Stimulated activated CD4-positive, alpha-beta T cell treated with anti-CD3 and anti-CD28 coated beads, Interleukin-12 subunit alpha, Interleukin-12 subunit beta, amount 100 ng/mL, for 4 hours (primary cell): Measurements from ENCODE around the gene PKDREJ.
"Not testable (repeated sequence)": the region's sequence is repeated elsewhere in the genome, so short reads cannot be mapped to it uniquely, and the experiment has no call there.

ENCODE experiments used
- DNase-seq: peaks from one replicate; pipeline ENCODE4 v3.0.0-alpha.2; 2020

Gene PKDREJ

GRCh38 chr22:46267431-46268279 is 4.5 kb upstream of the PKDREJ start, which contains the start of gene TTC38:
Gene TTC38, plus strand, starts transcription at chr22:46268008. Its CDS starts 32 bp downstream, at chr22:46268040.
- peak; percentile 52 for DNase-seq

GRCh38 chr22:46265627-46266026 is 2.5 kb upstream of the PKDREJ start:
- not testable (repeated sequence) for DNase-seq

- not testable (repeated sequence) for DNase-seq
Observed at GRCh38 chr22:46264520-46264919, 1.4 kb upstream of the PKDREJ start.

GRCh38 chr22:46262449-46263215 is 511 bp downstream of the PKDREJ start:
- no peak for DNase-seq

- no peak for DNase-seq
Observed at GRCh38 chr22:46260038-46260437, 3.1 kb downstream of the PKDREJ start.

DNA sequence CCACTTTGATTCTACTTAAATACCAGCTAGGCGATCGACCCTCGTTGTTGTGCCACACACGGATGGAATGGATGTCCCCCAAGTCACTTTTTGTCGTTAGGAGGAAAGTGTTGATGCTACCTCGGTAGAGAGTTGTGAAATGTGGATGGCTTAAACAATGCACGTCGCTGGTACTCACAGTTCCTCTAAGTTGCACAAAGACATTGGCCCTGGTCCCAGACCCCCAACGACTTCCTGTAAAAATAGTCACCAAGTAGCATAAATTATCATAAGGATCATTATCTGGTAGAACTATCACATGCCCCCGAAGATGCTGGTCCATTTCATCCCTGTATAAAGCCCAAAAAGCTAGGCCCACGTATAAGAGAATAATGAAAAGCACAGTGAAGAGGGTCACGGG is 3.8 kb downstream of the PKDREJ start:
- no peak for DNase-seq

- DNase-seq: no peak
Observed at GRCh38 chr22:46256358-46256958, 6.7 kb downstream of the PKDREJ start.

GRCh38 chr22:46251816-46252380 is 11.2 kb downstream of the PKDREJ start:
- DNase-seq: no peak

- no peak for DNase-seq
Observed at GRCh38 chr22:46251266-46251665, 11.9 kb downstream of the PKDREJ start.

DNA sequence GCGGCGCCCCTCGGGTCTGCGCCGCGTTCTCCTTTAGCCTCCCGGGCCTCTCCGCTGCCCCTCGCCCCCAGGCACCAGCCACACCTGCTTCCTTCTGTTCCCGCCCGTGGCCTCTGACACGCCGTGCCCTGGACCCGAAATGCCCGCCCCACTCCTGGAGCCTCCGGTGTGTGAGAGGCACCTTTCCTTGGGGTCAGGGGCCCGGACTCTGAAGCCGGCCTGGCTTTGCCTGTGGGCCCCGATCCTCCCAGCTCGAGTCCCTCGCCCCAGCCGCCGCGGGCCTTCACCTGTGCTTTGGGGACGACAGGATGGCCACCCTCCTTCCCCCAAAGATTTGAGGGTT is 12.4 kb downstream of the PKDREJ start:
- DNase-seq: no peak

DNA sequence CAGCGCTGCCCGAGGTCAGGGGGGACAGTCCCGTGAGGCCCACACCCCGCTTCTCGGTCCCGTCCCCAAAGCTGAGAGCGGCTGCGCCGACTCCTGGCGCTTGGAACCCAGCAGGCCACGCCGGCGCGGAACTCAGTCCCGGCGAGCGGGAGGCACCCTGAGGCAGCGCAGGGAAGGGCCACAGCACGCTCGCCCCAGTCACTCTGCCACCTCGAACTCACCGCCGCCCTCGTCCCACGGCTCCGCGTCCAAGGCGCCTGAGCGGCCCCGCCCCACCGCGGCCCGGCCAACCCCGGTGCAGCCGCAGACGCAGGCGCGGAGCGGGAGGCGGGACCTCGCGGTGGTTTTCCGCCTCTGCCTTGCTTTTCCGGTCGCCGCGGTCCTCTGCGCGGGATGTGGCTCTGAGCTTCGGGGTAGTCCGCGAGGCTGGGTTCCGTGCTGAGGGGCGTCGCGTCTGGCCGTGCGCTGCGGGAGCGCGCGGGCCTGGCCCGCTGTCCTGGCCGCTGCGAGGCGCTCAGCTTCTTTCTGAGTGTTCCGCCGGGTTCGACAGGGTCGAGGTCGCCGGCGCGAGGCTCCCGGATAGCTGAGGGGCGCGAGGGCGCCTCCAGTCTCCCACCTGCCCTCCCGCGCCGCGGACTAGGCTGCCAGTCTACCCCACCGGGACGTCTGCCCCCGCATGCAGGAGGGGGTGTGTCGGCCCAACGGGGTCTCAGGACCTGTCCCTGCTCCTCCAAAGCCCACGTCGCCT is 12.9 kb downstream of the PKDREJ start, which contains the start of gene CDPF1:
Gene CDPF1 (minus strand): TSS at position 259 of the 748 bp plus-strand sequence. CDS start 2,009 bp downstream, outside the sequence.
- peak; percentile 92 for DNase-seq

- no peak for DNase-seq
Observed at GRCh38 chr22:46247443-46247975, 15.6 kb downstream of the PKDREJ start.

DNA sequence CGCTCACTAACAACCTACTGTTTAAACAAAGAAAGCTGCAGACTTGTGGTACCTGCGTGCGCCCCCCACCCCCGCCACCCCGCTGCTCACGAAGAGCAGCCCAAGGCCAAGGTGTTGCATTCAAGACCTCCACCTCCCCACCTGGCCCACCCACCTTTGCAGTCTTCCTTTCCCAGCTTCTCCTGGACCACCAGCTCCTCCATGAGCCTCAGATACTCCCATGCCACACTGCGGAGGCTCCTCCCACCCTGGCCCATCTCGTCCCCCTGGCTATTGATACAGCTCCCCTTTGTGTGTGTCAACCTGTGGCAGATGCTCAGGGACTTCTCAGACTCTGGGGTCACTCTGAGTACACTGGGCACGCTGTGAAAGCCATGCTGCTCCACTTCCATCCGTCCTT is 17.0 kb downstream of the PKDREJ start:
- DNase-seq: no peak

DNA sequence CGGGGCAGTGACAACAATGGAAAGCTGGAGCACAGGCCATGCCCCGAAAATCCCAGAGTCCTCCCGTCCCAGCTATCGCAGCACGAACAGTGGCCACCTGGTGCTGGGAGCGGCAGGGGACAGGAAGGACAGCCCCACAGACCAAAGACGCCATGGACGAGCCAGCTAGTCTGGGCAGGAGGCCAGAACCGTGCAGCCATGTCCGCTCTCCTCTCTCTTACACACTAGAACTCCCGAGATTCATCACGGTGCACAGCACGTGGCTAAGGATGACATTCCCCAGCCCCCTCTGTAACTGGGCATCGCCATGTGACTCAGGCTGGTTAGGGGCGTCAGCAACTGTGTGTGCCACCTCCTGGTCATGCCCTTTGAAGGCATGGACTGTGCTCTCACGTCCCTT is 17.6 kb downstream of the PKDREJ start:
- no peak for DNase-seq

DNA sequence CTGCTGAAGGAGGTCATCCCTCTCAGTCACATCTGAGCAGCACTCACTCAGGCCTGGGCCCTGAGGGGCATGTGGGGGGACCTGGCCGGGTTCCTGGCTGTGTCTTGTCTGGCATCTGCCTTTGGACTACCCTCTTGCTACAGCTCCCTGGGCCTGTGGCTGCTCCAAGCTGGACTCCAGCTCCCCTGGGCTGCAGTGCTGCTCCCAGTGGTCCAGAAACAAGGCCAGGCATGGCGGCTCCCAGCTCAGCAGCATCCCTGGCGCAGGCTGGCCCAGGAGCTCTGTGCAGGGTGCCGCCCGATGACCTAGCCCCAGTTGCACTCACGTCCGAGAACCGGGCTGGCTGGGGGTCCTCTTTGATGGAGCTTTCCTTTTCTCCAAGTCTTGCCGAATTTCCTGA is 18.4 kb downstream of the PKDREJ start:
- DNase-seq: no peak

DNA sequence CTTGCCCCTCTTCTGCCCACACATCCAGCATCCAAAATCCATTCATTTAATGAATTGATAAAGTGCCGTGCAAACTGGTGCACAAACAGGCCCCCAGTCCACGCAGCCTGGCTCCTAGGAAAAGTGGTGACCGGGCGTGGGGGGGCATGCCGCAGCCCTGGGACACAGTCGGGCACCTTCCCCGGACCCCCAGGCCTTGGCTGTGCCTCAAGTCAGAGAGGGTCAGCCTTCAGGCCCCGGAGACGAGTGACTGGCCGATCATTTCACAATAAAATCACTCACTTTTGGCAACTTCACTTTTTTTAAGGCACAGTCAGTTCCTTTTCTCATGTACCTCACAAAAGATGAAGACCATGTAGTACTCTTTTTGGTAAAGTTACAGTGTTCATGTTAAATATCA is 21.1 kb downstream of the PKDREJ start:
- no peak for DNase-seq

DNA sequence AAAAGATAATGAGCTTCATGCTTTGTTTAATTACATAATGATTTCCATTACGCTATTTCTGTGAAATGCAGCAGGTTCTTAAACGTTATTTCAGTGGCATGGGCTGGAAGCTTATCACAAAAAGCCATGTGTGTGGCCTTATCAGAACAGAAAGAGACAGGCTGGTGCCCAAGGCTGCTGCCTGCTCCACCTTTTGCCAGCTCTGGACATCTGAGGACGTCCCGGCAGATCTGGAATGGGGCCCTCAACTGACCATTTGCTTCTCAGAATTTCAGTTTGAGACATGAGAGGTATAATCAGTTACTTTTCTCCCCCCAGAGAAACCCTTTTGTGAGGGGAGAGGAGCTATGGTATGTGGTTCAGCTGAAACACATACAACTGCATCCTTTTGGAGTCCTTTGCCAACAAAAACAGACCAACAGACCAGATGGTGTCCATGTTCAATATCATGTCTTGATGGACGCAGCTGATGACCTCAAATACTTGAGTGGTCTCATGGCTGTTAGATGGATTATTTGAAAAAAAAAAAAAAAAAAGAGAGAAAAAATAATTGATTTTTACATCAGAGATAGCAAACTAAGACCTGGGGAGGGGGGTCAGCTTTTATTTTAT is 21.6 kb downstream of the PKDREJ start:
- no peak for DNase-seq

DNA sequence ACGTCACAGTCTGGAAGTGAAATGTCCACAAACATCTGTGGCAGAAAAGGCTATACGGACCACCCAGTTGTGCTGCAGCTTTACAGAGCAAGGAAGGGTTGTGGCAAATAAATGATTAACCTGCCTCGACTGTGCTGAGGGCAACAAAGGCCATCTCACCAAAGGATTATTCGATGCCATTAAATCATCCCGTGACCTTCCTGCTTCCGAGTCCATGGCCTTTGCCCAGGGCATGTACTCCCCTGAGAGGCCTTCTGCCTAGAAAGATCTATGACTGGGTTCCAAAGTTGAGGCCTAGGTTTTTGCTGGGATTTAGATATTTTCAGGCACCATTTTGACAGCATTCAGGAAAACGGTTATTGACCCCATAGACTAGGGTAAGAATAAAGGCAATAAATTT is 22.2 kb downstream of the PKDREJ start:
- no peak for DNase-seq

DNA sequence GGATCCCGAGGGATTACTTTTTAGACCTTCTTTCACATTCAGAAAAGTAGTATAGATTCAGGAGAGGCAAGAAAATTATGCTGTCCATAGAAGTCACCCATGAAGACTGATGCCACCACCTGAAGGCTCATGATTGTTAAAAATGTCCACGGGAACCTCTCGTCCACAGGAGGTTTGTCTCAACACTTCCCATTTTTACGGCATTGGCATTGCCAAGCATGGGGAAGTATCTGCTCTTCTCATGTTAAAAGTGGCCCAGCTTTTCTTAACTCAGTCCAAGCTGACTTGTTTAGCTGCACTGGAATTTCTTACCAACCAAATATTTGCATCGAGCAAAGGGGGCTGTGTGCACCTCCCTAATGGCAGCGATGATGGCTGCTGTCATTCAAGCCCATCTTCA is 22.6 kb downstream of the PKDREJ start:
- no peak for DNase-seq

- no peak for DNase-seq
Observed at GRCh38 chr22:46240073-46240472, 23.1 kb downstream of the PKDREJ start.

- DNase-seq: no peak
Observed at GRCh38 chr22:46239261-46240048, 23.7 kb downstream of the PKDREJ start.
